ENCODE results near the gene RAB1A. TPM values are rescaled to one million over a fixed set of nuclear protein-coding genes. Genes with fewer than 3 reads are reported as not detected.

The RAB1A gene
- total RNA-seq: 79.7 and 84.1 TPM in 2 replicates

GRCh38 chr2:65129826-65130663 is at the start of gene RAB1A:
Gene RAB1A, minus strand, starts transcription at chr2:65130106. Its CDS starts 191 bp downstream, at chr2:65129915.

GRCh38 chr2:65056215-65057053 is 73.5 kb downstream of the RAB1A start, which contains the start of gene CEP68:
Gene CEP68, plus strand, starts transcription at chr2:65056416. Its CDS starts 13,029 bp downstream, at chr2:65069445.

Other genes starting within 250 kb of the RAB1A start
- gene SLC1A4, start 140.7 kb downstream of the RAB1A start, total RNA-seq: 10.6 and 14.7 TPM in 2 replicates
- 40.6 and 67.7 TPM in 2 replicates for gene CEP68, start 73.7 kb downstream of the RAB1A start, total RNA-seq
- gene ACTR2, start 97.7 kb upstream of the RAB1A start, total RNA-seq: 108 and 120 TPM in 2 replicates

Data from dermis lymphatic vessel endothelial cell (primary cell).